ENCODE results near the gene DSCAM. TPM values are rescaled to one million over a fixed set of nuclear protein-coding genes. Genes with fewer than 3 reads are reported as not detected.

The DSCAM gene
- total RNA-seq, 2 donors from 2014 or later: 18.5 to 25.5 TPM

GRCh38 chr21:40315626-40316025, 531.3 kb downstream of the DSCAM start:
- Histone ChIP-seq H3K27ac (ENCODE audit: low read depth, low read length) (no peak overlapping the region), H3K4me1 (ENCODE audit: control insufficient read depth, insufficient read depth, low read length) (peaks cover 3% of the 10 kb centered on the region), H3K36me3 (ENCODE audit: control insufficient read depth, insufficient read depth, low read length) (peaks cover 87% of the 10 kb centered on the region), H3K9me3 (ENCODE audit: control insufficient read depth, low read length) (no peaks in the 10 kb centered on the region), H3K9ac (ENCODE audit: extremely low read depth, low read length, poor library complexity, severe bottlenecking) (no peak overlapping the region), H3K4me3 (ENCODE audit: low read length) (no peak overlapping the region), H3K27me3 (ENCODE audit: control insufficient read depth, insufficient read depth, low read length, poor library complexity, severe bottlenecking) (no peaks in the 10 kb centered on the region)
- Mint-ChIP-seq H3K4me1 (peaks cover 8% of the 10 kb centered on the region), H3K9me3 (no peaks in the 10 kb centered on the region), H3K27ac (no peak overlapping the region), H3K27me3 (ENCODE audit: insufficient read depth) (no peaks in the 10 kb centered on the region), H3K36me3 (ENCODE audit: low read depth) (peaks cover 57% of the 10 kb centered on the region), H3K4me3 (no peak overlapping the region)
- DNase-seq: no peak
- WGBS, 2 experiments (ENCODE audit: insufficient coverage in 1 of 2, insufficient read length in 1 of 2): 100% methylated on average over 1 of the region's 1 CpG; no CpG with 5 or more reads in 1 of the 2 experiments
- no peak for TF ChIP-seq CTCF (conservative IDR thresholded peaks at IDR 0.05)

- Histone ChIP-seq H3K4me3 (ENCODE audit: low read length) (no peak overlapping the region), H3K27me3 (ENCODE audit: control insufficient read depth, insufficient read depth, low read length, poor library complexity, severe bottlenecking) (no peaks in the 10 kb centered on the region), H3K4me1 (ENCODE audit: control insufficient read depth, insufficient read depth, low read length) (peaks cover 3% of the 10 kb centered on the region), H3K36me3 (ENCODE audit: control insufficient read depth, insufficient read depth, low read length) (peaks cover 87% of the 10 kb centered on the region), H3K9ac (ENCODE audit: extremely low read depth, low read length, poor library complexity, severe bottlenecking) (no peak overlapping the region), H3K27ac (ENCODE audit: low read depth, low read length) (no peak overlapping the region), H3K9me3 (ENCODE audit: control insufficient read depth, low read length) (no peaks in the 10 kb centered on the region)
- Mint-ChIP-seq H3K27ac (no peak overlapping the region), H3K27me3 (ENCODE audit: insufficient read depth) (no peaks in the 10 kb centered on the region), H3K9me3 (no peaks in the 10 kb centered on the region), H3K36me3 (ENCODE audit: low read depth) (peaks cover 61% of the 10 kb centered on the region), H3K4me3 (no peak overlapping the region), H3K4me1 (peaks cover 8% of the 10 kb centered on the region)
- no peak for DNase-seq
- TF ChIP-seq CTCF (conservative IDR thresholded peaks at IDR 0.05): no peak
- WGBS, 2 experiments (ENCODE audit: insufficient coverage in 1 of 2, insufficient read length in 1 of 2): 86 to 95% methylated on average over 1 to 4 of the region's 4 CpGs
These were observed 533.7 kb downstream of the DSCAM start for GRCh38 chr21:40313260-40313659.

- Histone ChIP-seq H3K36me3 (ENCODE audit: control insufficient read depth, insufficient read depth, low read length) (peaks cover 83% of the 10 kb centered on the region), H3K4me3 (ENCODE audit: low read length) (no peak overlapping the region), H3K27ac (ENCODE audit: low read depth, low read length) (no peak overlapping the region), H3K4me1 (ENCODE audit: control insufficient read depth, insufficient read depth, low read length) (no peaks in the 10 kb centered on the region), H3K9me3 (ENCODE audit: control insufficient read depth, low read length) (peaks cover 10% of the 10 kb centered on the region), H3K27me3 (ENCODE audit: control insufficient read depth, insufficient read depth, low read length, poor library complexity, severe bottlenecking) (no peaks in the 10 kb centered on the region), H3K9ac (ENCODE audit: extremely low read depth, low read length, poor library complexity, severe bottlenecking) (no peak overlapping the region)
- Mint-ChIP-seq H3K4me3 (no peak overlapping the region), H3K4me1 (no peaks in the 10 kb centered on the region), H3K9me3 (peaks cover 4% of the 10 kb centered on the region), H3K36me3 (ENCODE audit: low read depth) (peaks cover 58% of the 10 kb centered on the region), H3K27me3 (ENCODE audit: insufficient read depth) (no peaks in the 10 kb centered on the region), H3K27ac (no peak overlapping the region)
- WGBS, 2 experiments (ENCODE audit: insufficient coverage in 1 of 2, insufficient read length in 1 of 2): 59 to 77% methylated on average over 3 of the region's 3 CpGs
- DNase-seq: peak; percentile 63
- no peak for TF ChIP-seq CTCF (conservative IDR thresholded peaks at IDR 0.05)
These were observed 546.7 kb downstream of the DSCAM start for GRCh38 chr21:40300300-40300699.

Measured in endodermal cell (in vitro differentiated cells).